SU-DHL-6 (cell line): ENCODE measurements around the gene RNFT2.

ENCODE experiments used
- H2AFZ ChIP-seq: fragments of 200-600 bp; sonication (generic); 2 replicates; pipeline ENCODE4 v1.6.1; 2014; ENCODE audit warnings: low read depth, mild to moderate bottlenecking, moderate library complexity, mixed read lengths, antibody characterized with exemption, low read length; ENCODE audit not compliant: severe bottlenecking
- H3F3A ChIP-seq: fragments of 200-600 bp; shearing (Covaris generic); 2 replicates; pipeline ENCODE4 v1.6.0; 2016; ENCODE audit warnings: antibody characterized with exemption, mild to moderate bottlenecking; ENCODE audit not compliant: insufficient read depth
- H3K27ac ChIP-seq: fragments of 200-600 bp; sonication (generic); 2 replicates; pipeline ENCODE4 v1.5.1; 2016; ENCODE audit warnings: low read depth, mild to moderate bottlenecking, low read length, moderate library complexity, mixed read lengths
- H3K27me3 ChIP-seq: fragments of 200-600 bp; sonication (generic), shearing (Covaris generic); 2 replicates; pipeline ENCODE4 v1.6.0; 2014; ENCODE audit warnings: mild to moderate bottlenecking, low read length
- H3K36me3 ChIP-seq: fragments of 200-600 bp; sonication (generic); 2 replicates; pipeline ENCODE4 v1.6.1; 2014; ENCODE audit warnings: mild to moderate bottlenecking, low read length, mixed read lengths
- H3K4me2 ChIP-seq: fragments of 300-600, 200-600 bp; shearing (Covaris generic), sonication (generic); 2 replicates; pipeline ENCODE4 v1.6.0; 2014; ENCODE audit warnings: low read length, low read depth, mild to moderate bottlenecking; ENCODE audit not compliant: poor library complexity, severe bottlenecking
- H3K4me3 ChIP-seq: fragments of 200-600 bp; sonication (generic); 2 replicates; pipeline ENCODE4 v1.5.1; 2014; ENCODE audit warnings: antibody characterized with exemption, low read length, mild to moderate bottlenecking, mixed read lengths; ENCODE audit not compliant: insufficient read depth, poor library complexity, severe bottlenecking
- H3K79me2 ChIP-seq: fragments of 200-600 bp; sonication (generic); 2 replicates; pipeline ENCODE4 v1.6.1; 2014; ENCODE audit warnings: mild to moderate bottlenecking, low read length, moderate library complexity; ENCODE audit not compliant: insufficient read depth
- H3K9ac ChIP-seq: fragments of 200-600 bp; sonication (generic); 2 replicates; pipeline ENCODE4 v1.7.0; 2014; ENCODE audit warnings: mild to moderate bottlenecking, low read length
- H3K9me2 ChIP-seq: fragments of 200-600 bp; sonication (generic); replicated peaks from 2 replicates; pipeline ENCODE4 v1.6.1; 2014; ENCODE audit warnings: low read length; ENCODE audit not compliant: insufficient read depth
- H3K9me3 ChIP-seq: fragments of 200-600 bp; sonication (generic); 2 replicates; pipeline ENCODE4 v1.6.1; 2014; ENCODE audit warnings: low read length, mixed read lengths; ENCODE audit not compliant: insufficient read depth
- H4K20me1 ChIP-seq: fragments of 200-600 bp; sonication (generic); 2 replicates; pipeline ENCODE4 v1.6.1; 2014; ENCODE audit warnings: low read depth, mild to moderate bottlenecking, antibody characterized with exemption, low read length, moderate library complexity, mixed read lengths
- EZH2phosphoT487 ChIP-seq: fragments of 200-600 bp; sonication (generic), shearing (Covaris generic); conservative IDR thresholded peaks from 2 replicates; pipeline ENCODE4 v1.6.1; 2018; ENCODE audit warnings: mild to moderate bottlenecking, antibody characterized with exemption, low read length, moderate library complexity, mixed read lengths
- TF ChIP-seq, protein P1 (sequence below): fragments of 200-600 bp; sonication (generic); IDR thresholded peaks from one replicate; pipeline ENCODE4 v1.5.1; 2017; ENCODE audit warnings: antibody characterized with exemption, mild to moderate bottlenecking, low read length, moderate library complexity; ENCODE audit not compliant: insufficient read depth, poor library complexity, severe bottlenecking

Gene RNFT2

DNA sequence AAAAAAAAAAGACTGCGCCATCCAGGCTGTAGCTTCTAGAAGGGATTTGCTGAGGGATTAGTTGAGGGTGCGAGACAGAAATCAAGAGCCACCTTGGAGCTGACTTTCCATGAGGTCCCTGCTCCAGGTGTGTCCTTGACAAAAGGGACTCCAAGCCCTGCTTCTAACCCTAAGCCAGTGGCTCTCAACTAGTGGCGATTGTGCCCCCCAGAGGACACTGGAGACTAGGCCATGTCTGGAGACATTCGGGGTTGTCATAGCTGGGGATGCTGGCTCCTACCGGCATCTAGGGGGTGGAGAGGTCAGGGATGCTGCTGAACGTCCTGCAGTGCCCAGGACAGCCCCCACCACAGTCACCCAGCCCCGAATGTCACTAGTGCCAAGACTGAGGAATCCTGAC, 40.8 kb upstream of the RNFT2 start:
- no peaks in the 10 kb centered on the region for H3F3A ChIP-seq
- no peak overlapping the region for H3K27ac ChIP-seq
- H3K4me2 ChIP-seq: no peak overlapping the region
- H3K79me2 ChIP-seq: no peaks in the 10 kb centered on the region
- no peaks in the 10 kb centered on the region for H3K27me3 ChIP-seq
- no peak overlapping the region for H3K4me3 ChIP-seq
- no peaks in the 10 kb centered on the region for H3K9me2 ChIP-seq
- H4K20me1 ChIP-seq: no peaks in the 10 kb centered on the region
- no peak overlapping the region for H2AFZ ChIP-seq
- H3K9me3 ChIP-seq: no peaks in the 10 kb centered on the region
- TF ChIP-seq EZH2phosphoT487: no peak
- TF ChIP-seq, protein P1, sequence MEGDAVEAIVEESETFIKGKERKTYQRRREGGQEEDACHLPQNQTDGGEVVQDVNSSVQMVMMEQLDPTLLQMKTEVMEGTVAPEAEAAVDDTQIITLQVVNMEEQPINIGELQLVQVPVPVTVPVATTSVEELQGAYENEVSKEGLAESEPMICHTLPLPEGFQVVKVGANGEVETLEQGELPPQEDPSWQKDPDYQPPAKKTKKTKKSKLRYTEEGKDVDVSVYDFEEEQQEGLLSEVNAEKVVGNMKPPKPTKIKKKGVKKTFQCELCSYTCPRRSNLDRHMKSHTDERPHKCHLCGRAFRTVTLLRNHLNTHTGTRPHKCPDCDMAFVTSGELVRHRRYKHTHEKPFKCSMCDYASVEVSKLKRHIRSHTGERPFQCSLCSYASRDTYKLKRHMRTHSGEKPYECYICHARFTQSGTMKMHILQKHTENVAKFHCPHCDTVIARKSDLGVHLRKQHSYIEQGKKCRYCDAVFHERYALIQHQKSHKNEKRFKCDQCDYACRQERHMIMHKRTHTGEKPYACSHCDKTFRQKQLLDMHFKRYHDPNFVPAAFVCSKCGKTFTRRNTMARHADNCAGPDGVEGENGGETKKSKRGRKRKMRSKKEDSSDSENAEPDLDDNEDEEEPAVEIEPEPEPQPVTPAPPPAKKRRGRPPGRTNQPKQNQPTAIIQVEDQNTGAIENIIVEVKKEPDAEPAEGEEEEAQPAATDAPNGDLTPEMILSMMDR: peak; percentile 31
- H3K36me3 ChIP-seq: no peaks in the 10 kb centered on the region
- H3K9ac ChIP-seq: no peak overlapping the region

DNA sequence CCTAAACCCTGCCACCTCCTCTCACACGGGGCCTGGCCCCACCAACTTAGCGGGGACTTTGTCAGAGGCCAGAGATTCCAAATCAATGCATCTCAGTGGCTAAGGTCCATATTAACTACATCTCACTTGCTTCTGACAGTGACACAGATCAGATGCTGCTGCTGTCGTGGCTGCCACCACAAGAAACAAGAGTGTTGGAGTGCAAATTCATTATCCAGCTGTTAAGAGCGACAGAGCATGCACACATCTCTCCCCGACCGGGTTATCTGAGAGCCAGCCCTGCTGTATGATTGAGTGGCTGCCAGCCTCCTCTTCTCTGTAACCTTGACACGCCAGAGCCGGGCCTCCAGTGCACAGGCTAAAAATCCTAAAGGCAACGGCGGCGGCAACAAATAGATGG, 40.4 kb upstream of the RNFT2 start:
- H3K27ac ChIP-seq: no peak overlapping the region
- H3K4me2 ChIP-seq: no peak overlapping the region
- H2AFZ ChIP-seq: no peak overlapping the region

DNA sequence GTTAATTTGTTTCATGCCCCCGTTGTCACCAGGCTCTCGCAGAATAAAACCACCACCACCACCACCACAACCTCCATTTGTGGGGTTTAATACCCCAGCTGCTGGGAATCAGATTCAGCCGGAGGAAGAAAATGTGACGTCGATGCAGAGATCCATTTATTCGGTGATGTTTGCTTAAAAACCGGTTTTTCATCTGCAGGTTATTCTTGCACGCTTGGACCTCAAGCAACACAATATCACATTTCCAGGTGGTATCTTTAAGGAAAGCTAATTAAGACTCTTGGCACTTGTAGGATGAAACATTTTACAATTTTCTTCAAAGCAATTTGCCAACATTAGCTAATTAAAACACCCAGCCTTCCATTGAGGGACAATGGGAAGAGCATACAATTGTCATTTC, 40.0 kb upstream of the RNFT2 start:
- Histone ChIP-seq H3K79me2 (no peaks in the 10 kb centered on the region), H3K27me3 (no peaks in the 10 kb centered on the region), H4K20me1 (no peaks in the 10 kb centered on the region), H3K9me3 (no peaks in the 10 kb centered on the region), H3K4me2 (no peak overlapping the region), H3K4me3 (no peak overlapping the region), H3K9me2 (no peaks in the 10 kb centered on the region), H3K36me3 (no peaks in the 10 kb centered on the region), H3K27ac (no peak overlapping the region), H3K9ac (no peak overlapping the region), H3F3A (no peaks in the 10 kb centered on the region), H2AFZ (no peak overlapping the region)
- TF ChIP-seq EZH2phosphoT487: no peak
- TF ChIP-seq, protein P1: no peak

More for the DNA sequence above, 40.4 kb upstream of the RNFT2 start:
- Histone ChIP-seq H3K79me2 (no peaks in the 10 kb centered on the region), H4K20me1 (no peaks in the 10 kb centered on the region), H3K9me3 (no peaks in the 10 kb centered on the region), H3K36me3 (no peaks in the 10 kb centered on the region), H3F3A (no peaks in the 10 kb centered on the region), H3K27me3 (no peaks in the 10 kb centered on the region), H3K4me3 (no peak overlapping the region), H3K9me2 (no peaks in the 10 kb centered on the region), H3K9ac (no peak overlapping the region)
- TF ChIP-seq, protein P1: no peak
- no peak for TF ChIP-seq EZH2phosphoT487
